Urothelium cell line (cell line): ENCODE data around the gene ITPA.
"Not testable (repeated sequence)": the region's sequence is repeated elsewhere in the genome, so short reads cannot be mapped to it uniquely, and the experiment has no call there.

ENCODE experiments used
- DNase-seq: peaks from one replicate; pipeline ENCODE4 v3.0.0; 2011; ENCODE audit warnings: low spot score, mixed read lengths
- FAIRE-seq: peaks from 2 replicates; lab custom pipeline; 2011; peaks lifted over from hg19 to GRCh38; lab: Jason Lieb, UNC

The ITPA gene

DNA sequence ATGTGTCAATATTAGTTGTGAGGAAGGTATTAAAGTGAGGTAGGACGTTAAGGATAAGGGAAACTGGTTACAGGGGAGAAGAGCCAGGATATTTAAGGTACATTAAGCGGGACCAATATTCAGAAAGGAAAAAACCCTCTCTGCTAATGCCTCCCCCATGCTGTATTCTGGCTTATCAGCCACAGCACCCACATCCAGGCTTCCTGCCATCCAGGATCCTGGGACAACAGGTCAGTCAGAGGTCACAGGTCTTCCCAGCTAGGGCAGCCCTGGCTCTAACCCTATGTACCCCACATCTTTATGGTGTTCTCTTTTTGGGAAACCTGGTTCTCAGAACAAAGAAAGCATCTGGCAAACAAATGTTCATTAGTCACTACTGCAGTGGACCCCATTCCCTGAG is 10.1 kb upstream of the ITPA start:
- FAIRE-seq (no peak), DNase-seq (no peak)

DNA sequence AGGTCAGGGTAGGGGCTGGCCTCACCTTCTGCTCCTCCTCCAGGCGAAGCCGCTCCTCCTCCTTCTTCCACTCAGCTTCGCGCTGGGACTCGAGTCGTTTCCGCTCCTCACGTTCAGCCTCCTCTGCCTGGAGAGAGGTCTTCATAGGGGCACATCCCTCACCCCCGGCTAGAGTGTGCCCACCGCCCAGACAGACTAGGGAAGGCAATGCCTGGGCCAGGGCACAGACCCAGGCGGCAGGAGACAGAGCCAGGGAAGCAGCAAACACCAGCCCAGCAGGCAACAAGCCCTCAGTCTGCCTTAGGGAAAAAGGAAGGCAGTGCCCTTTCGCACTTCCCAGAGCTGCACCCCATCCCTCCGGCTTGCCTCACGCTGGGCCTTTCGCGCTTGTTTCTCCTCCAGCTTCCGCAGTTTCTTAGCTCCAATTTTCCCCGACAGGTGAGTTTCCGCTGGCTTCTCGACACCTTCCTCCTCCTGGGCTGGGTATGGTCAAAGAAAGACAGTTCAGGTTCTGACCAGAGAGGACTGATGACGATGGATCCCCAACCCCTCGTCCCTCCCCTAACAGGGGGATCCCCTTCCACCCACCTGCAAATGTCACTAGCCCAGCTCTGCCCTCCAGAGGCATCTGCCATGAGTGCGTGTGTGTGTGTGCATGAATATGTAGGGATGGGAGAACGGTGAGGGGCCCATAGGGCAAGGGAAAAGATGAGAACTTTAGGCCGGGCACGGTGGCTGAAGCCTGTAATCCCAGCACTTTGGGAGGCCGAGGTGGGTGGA is 9.1 kb upstream of the ITPA start:
- DNase-seq (no peak), FAIRE-seq (no peak)

DNA sequence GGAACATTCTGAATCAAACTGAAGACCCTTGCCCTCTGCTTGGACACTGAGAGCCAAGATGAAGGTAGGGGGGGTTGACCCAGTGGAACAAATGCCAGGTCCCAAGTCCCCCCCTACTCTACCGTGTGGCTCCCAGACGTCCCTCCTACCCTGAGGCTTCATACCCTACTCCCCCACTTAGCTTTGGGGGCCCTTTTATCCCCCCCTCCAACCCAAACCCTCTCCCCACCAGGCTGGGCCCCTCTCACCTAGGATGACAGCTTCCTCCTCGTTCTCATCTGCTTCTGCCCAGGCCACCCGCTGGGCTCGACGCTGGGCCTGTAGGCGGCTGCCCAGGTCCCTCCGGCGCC is 6.4 kb upstream of the ITPA start:
- DNase-seq = no peak
- FAIRE-seq = no peak

DNA sequence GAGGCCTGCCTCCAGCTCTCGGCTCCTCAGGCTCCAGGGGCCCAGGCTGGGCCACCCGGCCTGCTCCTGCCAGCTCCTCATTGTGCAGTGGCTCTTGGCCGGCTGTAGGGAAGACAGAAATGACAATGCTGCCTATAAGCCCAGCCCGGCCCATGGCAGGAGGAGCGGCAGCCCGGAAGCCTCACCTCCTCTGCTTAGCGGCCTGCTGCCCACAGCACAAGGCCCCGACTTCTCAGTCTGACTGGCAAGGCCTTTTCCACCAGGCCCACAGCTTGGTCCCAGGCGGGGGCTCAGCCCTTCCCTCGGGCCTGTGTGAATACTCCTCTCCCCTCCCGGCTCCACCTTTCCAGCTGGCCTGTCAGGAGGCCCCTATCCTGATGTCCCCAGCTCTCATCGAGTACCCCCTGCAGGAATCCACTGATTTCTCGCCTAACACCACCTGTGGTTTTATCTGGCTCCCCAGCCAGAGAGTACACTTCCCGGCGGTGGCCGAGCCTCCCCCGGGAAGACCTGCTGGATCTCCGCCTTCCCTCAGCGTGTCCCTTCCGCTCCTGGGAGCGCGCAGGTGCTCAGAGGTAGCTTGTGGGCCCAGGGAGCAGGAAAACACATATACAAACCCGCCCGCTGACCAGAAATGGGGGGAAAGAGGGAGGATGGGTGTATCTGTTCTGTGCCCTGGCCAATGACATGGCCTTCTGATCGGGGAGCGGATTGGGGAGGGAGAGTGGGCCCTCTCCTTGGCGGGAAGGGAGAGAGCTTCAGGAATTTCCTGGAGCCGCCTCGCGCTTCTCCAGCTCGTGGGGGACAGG is 5.8 kb upstream of the ITPA start:
- FAIRE-seq = no peak

DNA sequence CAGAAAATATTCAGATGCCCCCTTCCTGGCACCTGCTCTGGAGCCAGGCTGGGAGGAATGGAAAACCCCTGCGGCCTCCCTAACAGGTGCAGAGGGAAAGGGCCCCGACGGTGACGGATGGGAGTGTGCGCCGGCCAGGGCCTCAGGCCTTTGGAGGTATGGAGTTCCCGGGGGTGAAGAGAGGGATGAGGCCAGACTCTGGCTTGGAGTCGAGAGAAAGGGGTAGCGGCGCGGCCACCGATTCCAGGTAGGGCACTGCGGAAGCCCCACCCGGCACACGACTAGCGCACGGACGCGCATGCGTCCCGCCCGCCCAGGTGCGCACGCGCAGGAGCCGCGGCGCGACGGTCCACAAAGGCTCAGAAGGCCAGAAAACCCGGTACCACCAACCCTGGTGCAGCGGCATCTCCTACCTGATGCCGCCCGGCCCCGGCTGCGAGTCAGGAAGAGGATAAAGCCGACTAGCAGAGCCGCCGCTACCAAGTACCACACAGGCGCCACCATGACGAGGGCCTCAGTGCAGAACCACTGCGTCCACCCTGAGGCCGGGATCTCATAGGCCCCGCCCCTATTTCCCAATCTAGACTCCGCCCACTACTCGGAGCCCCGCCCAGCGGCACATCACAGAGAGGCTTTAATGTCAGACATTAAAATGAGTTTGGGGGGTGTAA is 5.0 kb upstream of the ITPA start, which contains the start of gene DDRGK1:
Gene DDRGK1 (minus strand): TSS at position 559 of the 671 bp plus-strand sequence. CDS start 55 bp downstream, at position 504.
- DNase-seq = peak; percentile 92
- FAIRE-seq = no peak

More for the DNA sequence above, 5.8 kb upstream of the ITPA start:
- no peak for DNase-seq

DNA sequence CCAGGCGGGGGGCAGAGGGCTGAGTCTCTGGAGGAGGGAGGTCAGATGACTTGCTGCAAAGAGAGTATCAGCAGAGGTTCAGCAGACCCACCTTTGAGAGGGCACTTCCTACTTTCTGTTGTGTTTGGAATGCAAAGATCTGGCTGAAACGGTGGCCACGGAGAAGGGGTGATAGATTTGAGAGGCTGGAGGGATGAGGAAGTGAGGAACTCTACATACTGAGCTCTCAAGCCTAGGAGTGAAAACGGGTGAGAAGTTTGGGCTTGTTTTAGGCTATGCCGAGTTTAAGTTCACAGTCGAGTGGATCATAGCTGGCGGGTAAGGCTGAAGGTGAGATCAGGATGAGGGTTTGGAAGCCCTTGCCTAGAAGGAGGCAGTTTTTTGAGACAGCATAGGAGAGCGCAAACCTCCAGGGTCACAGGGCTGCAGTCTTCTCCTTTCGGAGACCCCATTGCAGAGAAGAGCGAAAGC is 477 bp upstream of the ITPA start:
- DNase-seq (no peak), FAIRE-seq (no peak)

DNA sequence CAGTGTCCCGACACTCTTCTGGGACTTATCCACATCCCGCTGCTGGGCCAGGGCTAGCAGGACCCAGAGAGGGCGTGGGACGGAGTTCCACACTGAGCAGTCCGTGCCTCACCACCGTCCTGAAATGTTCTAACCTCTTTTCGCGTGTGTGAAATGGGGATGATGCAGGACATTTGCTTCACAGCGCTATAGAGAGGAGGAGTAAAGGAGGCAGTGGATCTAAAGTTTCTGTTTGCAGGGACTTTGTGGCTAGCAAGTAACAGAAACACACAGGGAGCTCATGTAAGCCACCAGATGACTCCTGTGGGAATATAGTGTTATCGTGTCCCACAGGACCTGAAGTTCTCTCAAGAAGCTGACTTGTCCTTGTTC is 634 bp downstream of the ITPA start:
- FAIRE-seq (no peak), DNase-seq (no peak)

DNA sequence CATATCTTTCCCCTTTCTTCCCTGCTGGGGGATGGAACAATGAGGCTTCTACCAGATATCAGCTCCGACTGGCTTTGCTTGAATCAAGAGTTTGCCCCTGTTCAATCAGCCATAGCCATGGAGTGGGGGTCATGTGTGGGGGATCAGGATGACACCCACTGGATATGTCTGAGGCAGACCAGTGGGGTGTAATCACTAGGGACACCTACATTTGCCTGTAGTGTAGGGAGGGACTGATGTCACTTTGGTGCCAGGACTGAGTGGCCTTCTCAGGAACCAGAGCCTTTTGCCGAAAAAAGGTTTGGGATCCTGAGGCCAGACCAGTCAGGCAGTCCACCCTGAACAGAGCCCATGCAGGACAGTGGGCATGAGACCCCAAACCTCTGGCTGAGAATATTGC is 1.0 kb downstream of the ITPA start:
- DNase-seq (no peak), FAIRE-seq (no peak)

DNA sequence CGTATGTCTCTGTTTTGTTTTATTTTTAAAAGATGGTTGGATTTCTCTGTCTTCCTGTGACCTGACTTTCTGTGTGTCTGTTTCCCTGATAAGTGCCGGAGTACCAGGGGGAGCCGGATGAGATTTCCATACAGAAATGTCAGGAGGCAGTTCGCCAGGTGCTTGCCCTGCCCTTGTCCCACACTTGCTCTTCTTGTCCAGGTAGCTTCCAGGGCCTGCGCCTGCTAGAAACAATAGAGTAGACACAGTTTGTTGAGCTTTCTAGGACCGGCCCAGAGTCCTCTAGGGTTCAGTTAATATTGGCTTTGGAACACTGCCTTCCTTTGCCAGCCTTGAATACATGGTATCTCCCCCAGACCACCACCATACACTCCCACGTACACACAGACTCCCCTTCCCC is 3.9 kb downstream of the ITPA start:
- no peak for FAIRE-seq
- DNase-seq = no peak

DNA sequence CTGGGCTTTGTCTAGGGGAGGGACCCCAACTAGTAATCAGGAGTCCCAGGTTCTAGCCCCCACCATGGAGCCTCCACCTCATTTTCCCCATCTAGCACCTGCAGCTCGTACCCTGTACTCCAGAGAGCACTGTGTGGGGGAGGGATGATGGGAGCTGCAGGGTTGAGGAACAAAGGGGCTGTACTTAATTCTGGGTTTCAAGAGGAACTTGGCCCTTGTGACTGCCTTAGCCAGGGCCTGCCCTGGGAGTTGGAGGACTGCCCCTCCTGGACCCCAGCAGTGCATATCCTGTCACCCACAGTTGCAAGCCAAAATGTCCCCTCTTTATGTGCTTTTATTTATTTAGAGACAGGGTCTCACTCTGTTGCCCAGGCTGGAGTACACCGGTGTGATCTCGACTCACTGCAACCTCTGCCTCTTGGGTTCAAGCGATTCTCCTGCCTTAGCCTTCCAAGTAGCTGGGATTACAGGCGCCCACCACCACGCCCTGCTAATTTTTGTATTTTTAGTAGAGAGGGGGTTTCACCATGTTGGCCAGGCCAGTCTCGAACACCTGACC is 6.1 kb downstream of the ITPA start:
- DNase-seq, FAIRE-seq: not testable (repeated sequence)

DNA sequence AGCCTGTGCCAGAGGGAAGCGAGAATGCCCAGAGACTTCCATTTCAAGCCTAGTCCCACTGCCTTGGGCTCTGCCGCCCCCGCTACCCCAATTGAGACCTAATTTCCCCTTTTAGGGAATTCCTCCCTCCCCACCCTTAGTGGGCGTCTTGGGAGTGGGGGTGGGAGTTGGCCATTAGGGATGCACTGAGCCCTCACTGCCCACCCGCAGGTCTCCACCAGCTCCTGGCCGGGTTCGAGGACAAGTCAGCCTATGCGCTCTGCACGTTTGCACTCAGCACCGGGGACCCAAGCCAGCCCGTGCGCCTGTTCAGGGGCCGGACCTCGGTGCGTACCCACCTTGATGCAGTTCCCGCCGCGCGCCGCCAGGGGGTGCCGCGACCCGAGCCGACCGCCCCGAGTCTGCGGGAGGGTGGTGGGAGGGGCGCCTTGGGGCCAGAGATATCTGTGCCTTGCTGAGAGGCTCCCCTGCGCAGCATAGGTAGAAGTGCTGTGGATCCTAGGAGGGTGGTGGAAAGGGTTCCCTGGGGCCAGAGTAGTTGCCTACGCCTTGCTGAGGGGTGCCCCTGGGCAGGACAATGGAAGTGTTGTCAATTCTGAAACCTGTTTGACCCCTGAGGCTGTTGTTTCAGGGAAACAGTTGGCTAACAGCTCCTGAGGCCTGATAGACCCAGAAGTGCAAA is 9.2 kb downstream of the ITPA start:
- DNase-seq (peak; percentile 66), FAIRE-seq (no peak)

DNA sequence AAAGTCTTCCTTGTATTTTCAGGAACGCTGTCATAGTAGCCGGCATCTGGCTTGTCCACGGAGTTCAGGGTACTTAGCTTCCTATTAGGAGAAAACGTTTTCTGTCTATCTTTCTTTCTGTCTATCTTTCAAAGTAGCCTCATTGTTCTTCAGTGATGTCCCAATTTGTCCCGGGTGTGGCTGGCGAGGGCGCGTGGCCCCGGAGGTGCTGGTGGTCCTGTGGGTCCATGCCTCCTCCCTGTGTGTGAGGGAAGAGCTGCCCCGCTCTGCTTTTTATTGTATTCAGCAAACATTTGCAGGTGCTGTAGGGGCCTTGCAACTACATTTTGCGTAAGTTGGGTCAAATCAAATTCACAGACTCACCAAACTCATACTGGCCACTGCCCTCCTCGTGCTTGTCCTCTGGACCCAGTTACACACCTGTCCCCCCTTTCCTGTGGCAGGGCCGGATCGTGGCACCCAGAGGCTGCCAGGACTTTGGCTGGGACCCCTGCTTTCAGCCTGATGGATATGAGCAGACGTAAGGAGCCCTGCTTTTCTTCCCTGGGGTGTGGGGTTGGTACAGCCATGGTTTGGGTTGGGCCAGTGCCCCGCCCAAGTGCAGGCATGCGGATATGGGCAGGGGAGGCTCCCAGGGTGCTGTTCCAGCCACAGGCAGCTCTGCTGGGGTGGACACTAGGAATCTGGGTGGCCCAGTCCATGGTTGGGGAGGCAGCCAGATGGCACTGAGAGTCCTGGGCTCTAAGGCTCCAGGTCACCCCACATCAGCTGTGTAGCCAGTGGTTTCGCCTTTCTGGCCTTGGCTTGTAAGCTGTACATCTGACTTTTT is 12.3 kb downstream of the ITPA start:
- no peak for FAIRE-seq
- DNase-seq = no peak

DNA sequence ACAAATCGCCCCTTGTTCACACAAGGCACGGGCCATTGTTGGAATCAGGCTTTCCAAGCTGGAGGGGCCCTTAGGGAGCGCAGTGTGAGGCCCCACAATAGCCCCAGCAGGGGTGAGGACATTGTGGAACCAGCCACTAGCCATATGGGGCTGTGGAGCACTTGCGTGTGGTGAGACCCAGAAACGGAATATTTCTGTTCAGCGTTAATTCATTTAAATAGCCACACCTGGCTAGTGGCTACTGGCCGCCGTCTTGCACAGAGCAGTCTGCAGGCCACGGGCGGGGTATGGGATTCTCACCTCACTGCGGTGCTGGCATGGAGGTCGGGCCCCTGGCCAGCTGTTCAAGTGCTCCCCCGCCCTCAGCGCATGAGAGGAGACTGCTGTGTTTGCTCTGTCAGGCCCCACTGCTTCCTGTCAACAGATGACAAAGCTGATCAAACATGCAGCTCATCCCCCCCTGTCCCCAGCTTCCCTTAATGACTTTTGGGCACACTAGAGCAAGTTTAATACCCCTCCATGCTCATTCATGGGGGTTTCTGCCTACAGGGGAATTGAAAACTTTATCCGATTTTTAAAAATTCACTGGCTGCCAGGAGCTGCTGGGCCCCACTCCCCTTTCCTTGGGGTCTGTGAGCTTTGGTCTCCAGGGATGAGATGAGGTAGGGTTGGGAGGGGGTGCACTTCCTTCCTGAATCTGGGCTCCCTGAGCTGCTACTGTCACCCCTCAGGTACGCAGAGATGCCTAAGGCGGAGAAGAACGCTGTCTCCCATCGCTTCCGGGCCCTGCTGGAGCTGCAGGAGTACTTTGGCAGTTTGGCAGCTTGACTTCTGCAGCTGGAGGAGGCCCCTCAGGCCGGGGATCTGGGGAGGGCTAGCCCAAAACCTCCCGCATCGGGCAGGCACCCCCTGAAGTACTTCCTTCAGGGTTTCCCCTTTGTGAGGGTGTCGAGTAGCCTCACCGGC is 13.6 kb downstream of the ITPA start:
- FAIRE-seq (no peak), DNase-seq (no peak)

DNA sequence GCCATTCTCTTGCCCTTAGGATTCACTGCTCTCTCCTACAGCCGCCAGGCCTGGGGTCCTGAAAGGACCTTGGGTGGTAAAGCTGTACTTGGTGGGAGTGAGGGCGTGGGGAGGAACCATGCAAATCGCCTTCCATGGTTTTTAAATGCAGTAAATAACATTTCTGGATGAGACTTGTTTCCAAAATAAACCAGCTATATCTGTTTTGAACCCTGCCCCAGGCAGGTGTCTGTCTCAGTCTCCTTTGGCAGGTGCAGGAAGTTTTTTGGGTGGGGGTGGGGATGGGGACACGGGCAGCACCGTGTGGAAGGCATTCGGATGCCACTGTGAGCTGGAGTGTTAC is 14.3 kb downstream of the ITPA start:
- FAIRE-seq = no peak
- no peak for DNase-seq

DNA sequence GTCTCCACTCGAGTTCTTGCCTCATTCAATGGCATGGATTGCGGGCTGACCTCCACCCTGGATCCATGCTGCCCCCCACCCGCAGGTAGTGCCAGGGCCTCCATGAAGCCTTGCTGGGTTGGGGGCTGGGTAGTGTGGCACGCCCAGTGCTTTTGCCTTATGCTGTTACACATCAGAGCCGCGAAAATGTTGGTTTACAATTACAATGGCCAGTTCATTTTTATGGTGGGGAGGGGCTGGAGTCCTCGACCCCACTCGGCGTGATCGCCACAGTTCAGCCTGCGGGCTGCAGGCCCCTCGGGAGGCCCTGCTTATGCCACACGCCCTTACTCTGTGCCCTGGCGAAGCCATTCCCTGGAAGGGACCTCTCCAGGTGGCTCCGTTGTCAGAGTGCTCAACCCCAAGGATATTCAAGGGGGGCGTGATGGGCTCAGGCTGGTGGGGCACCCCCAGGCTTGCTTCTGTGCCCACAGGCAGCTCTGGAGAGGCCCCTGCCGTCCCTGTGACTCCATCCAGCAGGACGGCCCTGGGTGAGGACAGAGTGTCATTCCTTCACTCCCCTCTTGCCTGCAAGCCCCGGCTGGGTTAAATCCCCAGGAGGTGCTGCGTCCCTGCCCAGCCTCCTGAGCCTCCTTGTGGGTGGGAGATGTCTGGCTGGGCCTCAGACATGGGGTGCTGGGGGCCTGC is 14.8 kb downstream of the ITPA start:
- FAIRE-seq (no peak), DNase-seq (no peak)

DNA sequence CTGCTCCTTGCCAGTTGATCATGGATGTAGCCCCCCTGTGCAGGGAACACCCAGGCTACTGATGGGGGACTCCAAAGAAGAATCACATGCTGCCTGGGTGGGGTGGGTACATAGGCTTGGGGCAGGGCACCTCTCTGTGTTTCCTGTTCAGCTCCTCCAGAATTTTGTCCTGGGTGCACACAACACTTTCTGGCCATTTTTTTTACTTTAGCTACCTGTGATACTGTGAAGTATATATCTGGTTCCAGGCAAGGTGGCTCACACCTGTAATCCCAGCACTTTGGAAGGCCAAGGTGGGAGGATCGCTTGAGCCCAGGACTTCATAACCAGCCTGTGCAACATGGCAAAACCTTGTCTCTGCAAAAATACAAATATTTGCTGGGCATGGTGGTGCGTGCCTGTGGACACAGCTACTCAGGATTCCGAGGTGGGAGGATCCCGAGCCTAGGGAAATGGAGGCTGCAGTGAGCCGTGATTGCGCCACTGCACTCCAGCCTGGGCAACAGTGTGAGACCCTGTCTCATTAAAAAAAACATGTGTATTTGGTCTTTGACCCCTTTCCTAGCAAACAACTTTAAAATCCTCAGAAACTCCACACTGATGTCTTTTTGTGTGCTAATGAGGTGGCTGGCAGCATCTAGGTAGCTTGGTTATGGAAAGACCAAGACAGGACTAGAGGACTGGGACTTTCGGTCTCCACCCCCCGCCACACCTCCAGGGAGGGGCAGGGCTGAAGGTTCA is 15.6 kb downstream of the ITPA start:
- FAIRE-seq (no peak), DNase-seq (no peak)

DNA sequence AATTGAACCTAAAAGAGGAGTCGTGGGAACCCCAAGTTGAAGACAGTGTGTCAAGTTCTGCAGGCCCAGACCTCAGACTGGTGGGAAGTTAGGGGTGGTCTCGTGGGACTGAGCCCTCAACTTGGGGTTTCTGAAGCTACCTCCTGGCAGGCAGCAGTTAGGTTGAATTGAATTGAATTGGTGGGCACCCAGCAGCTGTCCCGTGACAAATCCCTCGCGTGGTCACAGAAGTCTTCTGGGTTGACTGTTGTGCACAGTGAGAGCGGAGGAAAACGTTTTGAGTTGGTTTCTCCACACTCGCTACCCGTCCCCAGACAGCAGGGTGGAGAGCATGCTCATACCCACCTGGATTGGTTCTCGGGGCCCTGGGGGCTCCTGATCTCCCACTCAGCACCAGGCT is 16.8 kb downstream of the ITPA start:
- no peak for FAIRE-seq
- DNase-seq = no peak

DNA sequence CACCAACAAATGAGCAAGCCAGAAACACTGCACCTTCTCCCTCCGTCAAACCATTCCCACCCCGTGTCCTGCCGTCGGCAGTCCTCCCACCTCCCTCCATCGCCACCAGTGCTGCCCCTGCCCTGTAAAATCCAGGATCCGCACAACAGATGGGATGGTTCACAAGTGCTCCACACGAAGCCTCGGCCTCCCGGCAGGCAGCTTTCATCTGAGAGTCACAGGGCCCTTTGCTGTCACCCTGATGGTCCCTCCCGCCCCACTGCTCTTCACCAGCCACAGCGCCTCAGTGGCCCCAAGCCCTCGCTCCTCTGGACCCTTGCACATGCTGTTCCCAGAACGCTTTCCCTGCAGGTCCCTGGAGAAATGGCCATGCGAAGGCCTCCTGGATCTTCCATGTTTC is 17.6 kb downstream of the ITPA start:
- FAIRE-seq = no peak
- no peak for DNase-seq
